Measurements from ENCODE around the gene PLEKHG5. TPM values are rescaled to one million over a fixed set of nuclear protein-coding genes. Genes with fewer than 3 reads are reported as not detected.

Gene PLEKHG5
- total and polyA plus RNA-seq, 12 donors = 2.0 to 96.3 (median 18.4) TPM

GRCh38 chr1:6528492-6528891 lies 37.0 kb upstream of the PLEKHG5 start:
- no peaks in the 10 kb centered on the region for H3K27me3 ChIP-seq
- 87 to 94% (median 90%) methylated on average over 7 of the region's 7 CpGs for WGBS, 4 donors
- H3K4me3 ChIP-seq = no peak overlapping the region
- H3K9me3 ChIP-seq (replicated peaks in 1 of 3) = no peaks in the 10 kb centered on the region
- H3K36me3 ChIP-seq (replicated peaks in 1 of 2) = peaks cover 0 to 76% of the 10 kb centered on the region in 2 donors
- intact Hi-C loops (cut with DNase I) = no loop called here
- no peak for DNase-seq
- TF ChIP-seq, protein P1, sequence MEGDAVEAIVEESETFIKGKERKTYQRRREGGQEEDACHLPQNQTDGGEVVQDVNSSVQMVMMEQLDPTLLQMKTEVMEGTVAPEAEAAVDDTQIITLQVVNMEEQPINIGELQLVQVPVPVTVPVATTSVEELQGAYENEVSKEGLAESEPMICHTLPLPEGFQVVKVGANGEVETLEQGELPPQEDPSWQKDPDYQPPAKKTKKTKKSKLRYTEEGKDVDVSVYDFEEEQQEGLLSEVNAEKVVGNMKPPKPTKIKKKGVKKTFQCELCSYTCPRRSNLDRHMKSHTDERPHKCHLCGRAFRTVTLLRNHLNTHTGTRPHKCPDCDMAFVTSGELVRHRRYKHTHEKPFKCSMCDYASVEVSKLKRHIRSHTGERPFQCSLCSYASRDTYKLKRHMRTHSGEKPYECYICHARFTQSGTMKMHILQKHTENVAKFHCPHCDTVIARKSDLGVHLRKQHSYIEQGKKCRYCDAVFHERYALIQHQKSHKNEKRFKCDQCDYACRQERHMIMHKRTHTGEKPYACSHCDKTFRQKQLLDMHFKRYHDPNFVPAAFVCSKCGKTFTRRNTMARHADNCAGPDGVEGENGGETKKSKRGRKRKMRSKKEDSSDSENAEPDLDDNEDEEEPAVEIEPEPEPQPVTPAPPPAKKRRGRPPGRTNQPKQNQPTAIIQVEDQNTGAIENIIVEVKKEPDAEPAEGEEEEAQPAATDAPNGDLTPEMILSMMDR (IDR thresholded peaks at IDR 0.05) = no peak
- TF ChIP-seq POLR2A (IDR thresholded peaks at IDR 0.05) = no peak
- H3K4me1 ChIP-seq (replicated peaks in 1 of 2) = peaks cover 0 to 5% of the 10 kb centered on the region in 2 donors
- no peak overlapping the region for H3K27ac ChIP-seq

DNA sequence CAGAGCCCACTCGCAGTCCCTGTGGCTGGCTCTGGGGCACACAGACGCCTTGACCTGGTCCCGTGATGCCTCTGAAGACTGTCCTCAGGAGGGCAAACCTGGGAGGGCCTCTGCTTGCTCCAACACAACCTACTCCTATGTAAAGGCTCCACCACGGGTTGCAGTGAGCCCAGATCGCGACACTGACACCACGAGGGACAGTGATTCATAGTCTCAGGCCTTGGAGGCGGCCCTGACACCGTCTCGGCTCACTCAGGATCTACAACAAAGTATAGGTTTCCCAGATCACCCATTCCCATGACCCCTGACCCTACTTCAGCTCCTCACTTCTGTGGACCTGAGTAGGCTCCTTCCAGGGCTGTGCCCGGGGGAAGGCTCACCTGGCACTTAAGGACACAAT lies 34.8 kb upstream of the PLEKHG5 start:
- H3K4me3 ChIP-seq = no peak overlapping the region
- H3K36me3 ChIP-seq (replicated peaks in 1 of 2) = peaks cover 0 to 54% of the 10 kb centered on the region in 2 donors
- peak overlapping the region in 2 of 5 donors; percentile 30 to 33 for H3K27ac ChIP-seq
- TF ChIP-seq POLR2A (IDR thresholded peaks at IDR 0.05) = no peak
- TF ChIP-seq, protein P1 (IDR thresholded peaks at IDR 0.05) = no peak
- no peaks in the 10 kb centered on the region for H3K27me3 ChIP-seq
- intact Hi-C loops (cut with DNase I) = no loop called here
- WGBS, 4 donors = 44 to 73% (median 59%) methylated on average over 3 to 11 of the region's 11 CpGs
- DNase-seq = peak in 4 of 7 donors; percentile 43 to 68 (median 60)
- no peaks in the 10 kb centered on the region for H3K9me3 ChIP-seq (replicated peaks in 1 of 3)
- H3K4me1 ChIP-seq (replicated peaks in 1 of 2) = peaks cover 0 to 7% of the 10 kb centered on the region in 2 donors

- WGBS, 4 donors = 19 to 31% (median 26%) methylated on average over 6 of the region's 6 CpGs
- H3K9me3 ChIP-seq (replicated peaks in 1 of 3) = no peaks in the 10 kb centered on the region
- peaks cover 9 to 21% of the 10 kb centered on the region in 2 donors for H3K4me1 ChIP-seq (replicated peaks in 1 of 2)
- H3K4me3 ChIP-seq = no peak overlapping the region
- TF ChIP-seq, protein P1 (IDR thresholded peaks at IDR 0.05) = peak; percentile 28 to 65 (median 60)
- no peak for TF ChIP-seq POLR2A (IDR thresholded peaks at IDR 0.05)
- peak overlapping the region in 2 of 5 donors; percentile 35 to 36 for H3K27ac ChIP-seq
- H3K36me3 ChIP-seq (replicated peaks in 1 of 2) = peaks cover 0 to 30% of the 10 kb centered on the region in 2 donors
- intact Hi-C loops (cut with DNase I) = no loop called here
- H3K27me3 ChIP-seq = no peaks in the 10 kb centered on the region
- peak in 6 of 7 donors; percentile 57 to 75 (median 67) for DNase-seq
These were observed 32.1 kb upstream of the PLEKHG5 start for GRCh38 chr1:6523566-6523965.

GRCh38 chr1:6521536-6521935 lies 30.1 kb upstream of the PLEKHG5 start:
- no peaks in the 10 kb centered on the region for H3K9me3 ChIP-seq (replicated peaks in 1 of 3)
- H3K4me3 ChIP-seq = no peak overlapping the region
- H3K36me3 ChIP-seq (replicated peaks in 1 of 2) = peaks cover 0 to 15% of the 10 kb centered on the region in 2 donors
- H3K4me1 ChIP-seq (replicated peaks in 1 of 2) = peaks cover 9 to 21% of the 10 kb centered on the region in 2 donors
- H3K27ac ChIP-seq = no peak overlapping the region
- 52 to 69% (median 65%) methylated on average over 5 of the region's 5 CpGs for WGBS, 4 donors
- DNase-seq = no peak
- H3K27me3 ChIP-seq = no peaks in the 10 kb centered on the region
- intact Hi-C loops (cut with DNase I) = no loop called here
- TF ChIP-seq, protein P1 (IDR thresholded peaks at IDR 0.05) = no peak
- TF ChIP-seq POLR2A (IDR thresholded peaks at IDR 0.05) = no peak

All from adrenal gland (tissue), 12 donors.